Natural killer cell (primary cell): ENCODE results near the gene NRDE2. TPM values are rescaled to one million over a fixed set of nuclear protein-coding genes. Genes with fewer than 3 reads are reported as not detected.

Experiments
- ATAC-seq, 3 donors: fragments of 150-1000 bp in 2 of 3; fragments of 200-7000 bp in 1 of 3; cut with Tn5 transposase; 1 replicate in 1 of 3; 2 replicates in 2 of 3; pipeline ENCODE4 v1.10.0; 2021; ENCODE audit warnings: mild to moderate bottlenecking in 2 of 3, moderate library complexity in 2 of 3
- DNase-seq, 2 donors: peaks; one replicate each; pipeline versions ENCODE4 v3.0.0 to v3.0.0-alpha.2; 2013 to 2021; ENCODE audit warnings: mixed read lengths in 1 of 2
- H3K27ac ChIP-seq: one replicate; pipeline ENCODE4 v1.5.1; 2013; ENCODE audit warnings: mild to moderate bottlenecking, low read length
- H3K27me3 ChIP-seq: one replicate; pipeline ENCODE4 v1.6.1; 2013; ENCODE audit warnings: low read length; ENCODE audit not compliant: control insufficient read depth, insufficient read depth
- H3K36me3 ChIP-seq: one replicate; pipeline ENCODE4 v1.6.1; 2013; ENCODE audit warnings: low read length; ENCODE audit not compliant: control insufficient read depth, insufficient read depth
- H3K4me1 ChIP-seq: one replicate; pipeline ENCODE4 v1.6.1; 2013; ENCODE audit warnings: low read length; ENCODE audit not compliant: control insufficient read depth, insufficient read depth
- H3K4me3 ChIP-seq: one replicate; pipeline ENCODE4 v1.5.1; 2013; ENCODE audit warnings: low read length
- H3K9me3 ChIP-seq: one replicate; pipeline ENCODE4 v1.6.1; 2013; ENCODE audit warnings: low read length; ENCODE audit not compliant: control insufficient read depth, insufficient read depth
- H3K27ac Mint-ChIP-seq, 2 donors: one replicate each; pipeline ENCODE4 v1.8.0; 2022; ENCODE audit warnings: mild to moderate bottlenecking in 2 of 2, mixed read lengths in 2 of 2, moderate library complexity in 1 of 2
- H3K27me3 Mint-ChIP-seq, 2 donors: one replicate each; pipeline ENCODE4 v1.8.0; 2022; ENCODE audit warnings: low read depth in 2 of 2, mixed read lengths in 2 of 2
- H3K36me3 Mint-ChIP-seq: one replicate; pipeline ENCODE4 v1.8.0; 2022; ENCODE audit warnings: mixed read lengths
- H3K4me1 Mint-ChIP-seq, 2 donors: one replicate each; pipeline ENCODE4 v1.8.0; 2022; ENCODE audit warnings: mixed read lengths in 2 of 2
- H3K4me3 Mint-ChIP-seq: one replicate; pipeline ENCODE4 v1.8.0; 2022; ENCODE audit warnings: mild to moderate bottlenecking, moderate library complexity, mixed read lengths
- H3K9me3 Mint-ChIP-seq, 2 donors: one replicate each; pipeline ENCODE4 v1.8.0; 2022; ENCODE audit warnings: mixed read lengths in 2 of 2
- CTCF ChIP-seq: fragments of 200-600 bp; IDR thresholded peaks from one replicate; pipeline ENCODE4 v1.8.0; 2022; ENCODE audit warnings: antibody characterized with exemption
- WGBS: methylation state at CpG from one replicate; pipeline ENCODE4 v1.1.7; 2013; ENCODE audit warnings: missing lambda C conversion rate; ENCODE audit not compliant: insufficient coverage; 5-methylcytosine and 5-hydroxymethylcytosine counted together
- intact Hi-C: fragments of 100-400 bp; cut with micrococcal nuclease; formaldehyde crosslinking; loops from one replicate; pipeline ENCODE4 v1.14.2; 2022
- total RNA-seq, 4 donors: library from RNA; stranded (reverse); fragments of 120-200 nt in 1 of 4; gene quantifications; one replicate each; pipeline versions ENCODE4 v1.2.3 to v1.2.4, GENCODE V29; 2013 to 2022

Gene NRDE2
- total RNA-seq: 10 to 100 TPM; 32.6 to 46.3 (median 40.7) TPM
- 23.5 TPM for total RNA-seq (2013)

GRCh38 chr14:90331497-90332270 is at the start of gene NRDE2:
TSS of gene NRDE2 (minus strand) at chr14:90331941. CDS start at chr14:90331904, 37 bp downstream.
- intact Hi-C loops: loop anchor here (5.0 kb wide), 1 partner anchor 66 kb away; the partner anchor contains the start of gene CALM1
- H3K9me3 ChIP-seq: no peaks in the 10 kb centered on the region
- WGBS: 3% methylated on average over 45 of the region's 46 CpGs
- peak within 1 kb of the TSS; percentile 83 for H3K4me3 ChIP-seq
- H3K4me1 ChIP-seq: peaks cover 9% of the 10 kb centered on the region
- H3K4me3 Mint-ChIP-seq: peak within 1 kb of the TSS; percentile 92
- no peaks in the 10 kb centered on the region for H3K36me3 ChIP-seq
- DNase-seq: peak; percentile 75 to 94
- TF ChIP-seq CTCF: no peak
- peak within 1 kb of the TSS; percentile 91 to 94 for H3K27ac Mint-ChIP-seq
- H3K27ac ChIP-seq: peak within 1 kb of the TSS; percentile 82
- H3K27me3 ChIP-seq: no peaks in the 10 kb centered on the region
- H3K27me3 Mint-ChIP-seq: peaks cover 10 to 24% of the 10 kb centered on the region in 2 donors
- H3K4me1 Mint-ChIP-seq: peaks cover 27 to 35% of the 10 kb centered on the region in 2 donors
- no peaks in the 10 kb centered on the region for H3K36me3 Mint-ChIP-seq
- H3K9me3 Mint-ChIP-seq: no peaks in the 10 kb centered on the region
- ATAC-seq: peak; percentile 93 to 96 (median 95)

GRCh38 chr14:90381011-90381786 is 49.5 kb upstream of the NRDE2 start:
- Histone ChIP-seq H3K36me3 (no peaks in the 10 kb centered on the region), H3K9me3 (no peaks in the 10 kb centered on the region), H3K4me3 (no peak overlapping the region), H3K27ac (no peak overlapping the region), H3K4me1 (peaks cover 25% of the 10 kb centered on the region), H3K27me3 (no peaks in the 10 kb centered on the region)
- peak in 1 of 2 donors; percentile 19 for DNase-seq
- Mint-ChIP-seq H3K27ac (no peak overlapping the region), H3K36me3 (no peaks in the 10 kb centered on the region), H3K27me3 (no peaks in the 10 kb centered on the region), H3K4me1 (no peaks in the 10 kb centered on the region), H3K9me3 (no peaks in the 10 kb centered on the region), H3K4me3 (peak overlapping the region; percentile 37)
- intact Hi-C loops: loop anchor here (5.0 kb wide), 2 partner anchors 424 to 681 kb away; partner anchors contain the start of genes RPS6KA5 and TDP1
- no peak for ATAC-seq
- TF ChIP-seq CTCF: no peak
- WGBS: 94% methylated on average over 8 of the region's 8 CpGs

- Histone ChIP-seq H3K27ac (no peak overlapping the region), H3K36me3 (no peaks in the 10 kb centered on the region), H3K4me3 (no peak overlapping the region), H3K4me1 (peaks cover 14% of the 10 kb centered on the region), H3K27me3 (no peaks in the 10 kb centered on the region), H3K9me3 (no peaks in the 10 kb centered on the region)
- Mint-ChIP-seq H3K27ac (peak overlapping the region in 1 of 2 donors; percentile 18), H3K27me3 (no peaks in the 10 kb centered on the region), H3K9me3 (no peaks in the 10 kb centered on the region), H3K36me3 (no peaks in the 10 kb centered on the region), H3K4me3 (no peak overlapping the region), H3K4me1 (no peaks in the 10 kb centered on the region)
- intact Hi-C loops: no loop called here
- DNase-seq (no peak), ATAC-seq (no peak)
- no peak for TF ChIP-seq CTCF
- no CpG with 5 or more reads among the region's 2 CpGs for WGBS
Observed at GRCh38 chr14:90379106-90379505, 47.4 kb upstream of the NRDE2 start.
